CD4-positive, alpha-beta T cell treated with Interleukin-4 for 4 hours (primary cell): ENCODE results near the gene CACNB2.

Experiments used
- DNase-seq: peaks from one replicate; pipeline ENCODE4 v3.0.0-alpha.2; 2020

The CACNB2 gene

GRCh38 chr10:18303851-18304801 is 163.9 kb downstream of the CACNB2 start:
- no peak for DNase-seq

- no peak for DNase-seq
Observed at GRCh38 chr10:18306031-18306430, 165.8 kb downstream of the CACNB2 start.

- no peak for DNase-seq
Observed at GRCh38 chr10:18308600-18308999, 168.4 kb downstream of the CACNB2 start.

GRCh38 chr10:18310761-18311160 is 170.5 kb downstream of the CACNB2 start:
- no peak for DNase-seq

- no peak for DNase-seq
Observed at GRCh38 chr10:18312374-18313139, 172.3 kb downstream of the CACNB2 start.

GRCh38 chr10:18313140-18313530 is 172.9 kb downstream of the CACNB2 start:
- no peak for DNase-seq

GRCh38 chr10:18313626-18314025 is 173.4 kb downstream of the CACNB2 start:
- no peak for DNase-seq

GRCh38 chr10:18319628-18320027 is 179.4 kb downstream of the CACNB2 start:
- no peak for DNase-seq

- DNase-seq = no peak
Observed at GRCh38 chr10:18321371-18321770, 181.1 kb downstream of the CACNB2 start.

- DNase-seq = no peak
Observed at GRCh38 chr10:18323916-18324315, 183.7 kb downstream of the CACNB2 start.

GRCh38 chr10:18325410-18325809 is 185.2 kb downstream of the CACNB2 start:
- DNase-seq = no peak

- DNase-seq = no peak
Observed at GRCh38 chr10:18325889-18326531, 185.8 kb downstream of the CACNB2 start.

GRCh38 chr10:18328941-18329340 is 188.7 kb downstream of the CACNB2 start:
- no peak for DNase-seq

GRCh38 chr10:18332048-18332447 is 191.8 kb downstream of the CACNB2 start:
- no peak for DNase-seq

GRCh38 chr10:18332484-18332883 is 192.3 kb downstream of the CACNB2 start:
- DNase-seq = no peak

GRCh38 chr10:18333621-18334020 is 193.4 kb downstream of the CACNB2 start:
- DNase-seq = no peak

- DNase-seq = no peak
Observed at GRCh38 chr10:18334116-18334867, 194.1 kb downstream of the CACNB2 start.

GRCh38 chr10:18340496-18341051 is 200.3 kb downstream of the CACNB2 start:
- DNase-seq = no peak

GRCh38 chr10:18341055-18341454 is 200.8 kb downstream of the CACNB2 start:
- no peak for DNase-seq

- no peak for DNase-seq
Observed at GRCh38 chr10:18343573-18343972, 203.3 kb downstream of the CACNB2 start.

GRCh38 chr10:18345308-18345707 is 205.1 kb downstream of the CACNB2 start:
- no peak for DNase-seq

GRCh38 chr10:18350340-18350739 is 210.1 kb downstream of the CACNB2 start:
- no peak for DNase-seq
